Measurements from ENCODE around the gene ERCC4. TPM values are rescaled to one million over a fixed set of nuclear protein-coding genes. Genes with fewer than 3 reads are reported as not detected.

Gene ERCC4
- polyA plus RNA-seq, 1 donor (not counting 4 experiments of a cell fraction or from before 2014, with no cell fraction given) = 5.9 TPM

DNA sequence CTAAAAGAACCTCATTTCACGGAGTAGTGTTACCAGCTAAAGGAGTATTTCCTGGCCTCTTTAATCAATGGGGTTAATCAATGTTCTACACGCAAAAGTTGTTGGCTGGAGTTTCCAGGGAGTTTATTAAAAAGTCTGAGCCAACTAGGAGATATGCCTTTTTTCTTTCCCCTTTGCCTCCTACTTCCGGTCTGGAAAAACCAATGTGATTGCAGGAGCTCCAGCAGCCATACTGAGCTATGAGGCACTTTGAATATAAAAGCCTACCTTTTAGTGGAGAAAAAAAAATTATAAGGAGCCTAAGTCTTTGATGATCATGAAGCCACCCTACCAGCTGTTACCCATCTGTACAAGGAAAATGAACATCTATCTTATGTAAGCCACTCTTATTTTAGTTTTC, 17.9 kb upstream of the ERCC4 start:
- DNase-seq (ENCODE audit: low read depth, low spot score) = no peak
- dilution Hi-C loops (cut with MboI; ENCODE audit: extremely low pct_ligation_motif_present, low sequenced_read_pairs) = no loop called here
- Histone ChIP-seq H3K4me1 (ENCODE audit: control insufficient read depth, extremely low read depth, insufficient read depth, low read length) (no peaks in the 10 kb centered on the region), H2AFZ (ENCODE audit: control insufficient read depth, low read length) (no peak overlapping the region), H3K36me3 (ENCODE audit: control insufficient read depth in 2 of 2, extremely low read depth in 1 of 2, insufficient read depth in 2 of 2, low read length in 2 of 2) (no peaks in the 10 kb centered on the region), H3K4me3 (ENCODE audit: control insufficient read depth in 2 of 3, extremely low read depth in 1 of 3, insufficient read depth in 2 of 3, low read depth in 1 of 3, low read length in 3 of 3) (no peak overlapping the region), H3K9ac (ENCODE audit: control insufficient read depth, extremely low read depth, insufficient read depth, low read length) (no peak overlapping the region), H3K9me1 (ENCODE audit: control insufficient read depth, extremely low read depth, insufficient read depth, low read length) (no peaks in the 10 kb centered on the region), H3K9me3 (ENCODE audit: control insufficient read depth, low read depth, low read length) (no peaks in the 10 kb centered on the region), H3K79me2 (ENCODE audit: control insufficient read depth, insufficient read depth, low read length) (no peaks in the 10 kb centered on the region), H4K20me1 (ENCODE audit: control insufficient read depth, extremely low read depth, insufficient read depth, low read length) (no peaks in the 10 kb centered on the region), H3K27ac (ENCODE audit: control insufficient read depth, insufficient read depth, low read length) (no peak overlapping the region), H3K4me2 (ENCODE audit: control insufficient read depth, extremely low read depth, insufficient read depth, low read depth, low read length) (no peak overlapping the region), H3K27me3 (ENCODE audit: control insufficient read depth, extremely low read depth, insufficient read depth, low read length) (no peaks in the 10 kb centered on the region)
- no peak for FAIRE-seq
- TF ChIP-seq CTCF (optimal IDR thresholded peaks at IDR 0.05 in 1 of 3, IDR thresholded peaks at IDR 0.05 in 1 of 3, conservative IDR thresholded peaks at IDR 0.05 in 1 of 3; ENCODE audit: extremely low read depth in 1 of 3, insufficient read depth in 2 of 3, low read length in 3 of 3) = no peak
- TF ChIP-seq EZH2 (IDR thresholded peaks at IDR 0.05; ENCODE audit: low read length) = no peak

DNA sequence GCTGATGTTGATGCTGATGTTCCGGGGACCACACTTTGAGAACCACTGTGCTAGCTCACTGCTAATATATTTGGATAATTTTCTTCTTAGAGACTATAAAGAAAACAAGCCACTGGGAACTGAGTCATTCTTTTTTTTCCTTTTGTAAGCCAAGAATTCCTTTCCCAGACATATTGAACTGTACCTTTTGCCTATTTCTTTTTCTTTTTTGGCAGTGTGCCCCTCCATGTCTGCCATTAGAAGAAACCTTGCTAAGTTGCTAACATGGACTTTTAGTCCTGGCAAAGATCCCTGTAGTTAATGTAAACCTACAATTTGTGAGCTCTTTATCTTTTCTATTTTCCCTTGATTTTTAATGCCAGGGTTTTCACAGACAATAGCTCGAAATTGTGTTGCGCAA, 17.3 kb upstream of the ERCC4 start:
- Histone ChIP-seq H3K4me2 (ENCODE audit: control insufficient read depth, extremely low read depth, insufficient read depth, low read depth, low read length) (no peak overlapping the region), H3K79me2 (ENCODE audit: control insufficient read depth, insufficient read depth, low read length) (no peaks in the 10 kb centered on the region), H3K9me3 (ENCODE audit: control insufficient read depth, low read depth, low read length) (no peaks in the 10 kb centered on the region), H3K4me1 (ENCODE audit: control insufficient read depth, extremely low read depth, insufficient read depth, low read length) (no peaks in the 10 kb centered on the region), H3K9me1 (ENCODE audit: control insufficient read depth, extremely low read depth, insufficient read depth, low read length) (no peaks in the 10 kb centered on the region), H3K27ac (ENCODE audit: control insufficient read depth, insufficient read depth, low read length) (no peak overlapping the region), H3K9ac (ENCODE audit: control insufficient read depth, extremely low read depth, insufficient read depth, low read length) (no peak overlapping the region), H3K27me3 (ENCODE audit: control insufficient read depth, extremely low read depth, insufficient read depth, low read length) (no peaks in the 10 kb centered on the region), H3K36me3 (ENCODE audit: control insufficient read depth in 2 of 2, extremely low read depth in 1 of 2, insufficient read depth in 2 of 2, low read length in 2 of 2) (no peaks in the 10 kb centered on the region), H2AFZ (ENCODE audit: control insufficient read depth, low read length) (no peak overlapping the region), H4K20me1 (ENCODE audit: control insufficient read depth, extremely low read depth, insufficient read depth, low read length) (no peaks in the 10 kb centered on the region), H3K4me3 (ENCODE audit: control insufficient read depth in 2 of 3, extremely low read depth in 1 of 3, insufficient read depth in 2 of 3, low read depth in 1 of 3, low read length in 3 of 3) (no peak overlapping the region)
- TF ChIP-seq CTCF (optimal IDR thresholded peaks at IDR 0.05 in 1 of 3, IDR thresholded peaks at IDR 0.05 in 1 of 3, conservative IDR thresholded peaks at IDR 0.05 in 1 of 3; ENCODE audit: extremely low read depth in 1 of 3, insufficient read depth in 2 of 3, low read length in 3 of 3) (no peak), EZH2 (IDR thresholded peaks at IDR 0.05; ENCODE audit: low read length) (no peak)
- dilution Hi-C loops (cut with MboI; ENCODE audit: extremely low pct_ligation_motif_present, low sequenced_read_pairs) = no loop called here
- FAIRE-seq (no peak), DNase-seq (ENCODE audit: low read depth, low spot score) (no peak)
